HG02943 (cell line): ENCODE measurements around the gene GDE1.

Source experiments
- ATAC-seq: cut with Tn5 transposase; IDR thresholded peaks from one replicate; pipeline ENCODE4 v1.9.1; 2021; ENCODE audit warnings: mild to moderate bottlenecking, low read depth, moderate library complexity; ENCODE audit not compliant: unreplicated experiment

GDE1 gene

GRCh38 chr16:19524616-19525384, 2.9 kb upstream of the GDE1 start:
- ATAC-seq = no peak

GRCh38 chr16:19524356-19524615, 2.4 kb upstream of the GDE1 start:
- no peak for ATAC-seq

- ATAC-seq = peak; percentile 67
These were observed 1.9 kb upstream of the GDE1 start, which contains the start of gene CCP110 for GRCh38 chr16:19523559-19524355. Gene CCP110, plus strand, starts transcription at chr16:19523942. Its CDS starts 3,940 bp downstream, at chr16:19527882.

- ATAC-seq = no peak
These were observed 1.3 kb upstream of the GDE1 start for GRCh38 chr16:19523184-19523558.

- no peak for ATAC-seq
These were observed 862 bp upstream of the GDE1 start for GRCh38 chr16:19522760-19523159.

GRCh38 chr16:19522397-19522732, 467 bp upstream of the GDE1 start:
- ATAC-seq = no peak

GRCh38 chr16:19520861-19521331, 1.0 kb downstream of the GDE1 start:
- ATAC-seq = no peak

- no peak for ATAC-seq
These were observed 3.5 kb downstream of the GDE1 start for GRCh38 chr16:19518388-19518787.

- no peak for ATAC-seq
These were observed 4.3 kb downstream of the GDE1 start for GRCh38 chr16:19517424-19518089.

GRCh38 chr16:19515757-19516156, 6.1 kb downstream of the GDE1 start:
- no peak for ATAC-seq

GRCh38 chr16:19513377-19514053, 8.4 kb downstream of the GDE1 start:
- ATAC-seq = no peak

GRCh38 chr16:19512297-19512696, 9.6 kb downstream of the GDE1 start:
- no peak for ATAC-seq

GRCh38 chr16:19507867-19508266, 14.0 kb downstream of the GDE1 start:
- ATAC-seq = no peak

GRCh38 chr16:19506965-19507364, 14.9 kb downstream of the GDE1 start:
- no peak for ATAC-seq

- no peak for ATAC-seq
These were observed 16.1 kb downstream of the GDE1 start for GRCh38 chr16:19505600-19506303.

GRCh38 chr16:19503461-19504075, 18.3 kb downstream of the GDE1 start:
- ATAC-seq = no peak

GRCh38 chr16:19502395-19503131, 19.3 kb downstream of the GDE1 start:
- ATAC-seq = no peak

GRCh38 chr16:19499481-19499880, 22.4 kb downstream of the GDE1 start:
- no peak for ATAC-seq

- no peak for ATAC-seq
These were observed 22.9 kb downstream of the GDE1 start for GRCh38 chr16:19499006-19499405.
